Measurements from ENCODE around the gene ETF1. TPM values are rescaled to one million over a fixed set of nuclear protein-coding genes. Genes with fewer than 3 reads are reported as not detected.

ETF1 gene
- total RNA-seq = 10 to 100 TPM; 39.8 to 66.6 (median 54.1) TPM

DNA sequence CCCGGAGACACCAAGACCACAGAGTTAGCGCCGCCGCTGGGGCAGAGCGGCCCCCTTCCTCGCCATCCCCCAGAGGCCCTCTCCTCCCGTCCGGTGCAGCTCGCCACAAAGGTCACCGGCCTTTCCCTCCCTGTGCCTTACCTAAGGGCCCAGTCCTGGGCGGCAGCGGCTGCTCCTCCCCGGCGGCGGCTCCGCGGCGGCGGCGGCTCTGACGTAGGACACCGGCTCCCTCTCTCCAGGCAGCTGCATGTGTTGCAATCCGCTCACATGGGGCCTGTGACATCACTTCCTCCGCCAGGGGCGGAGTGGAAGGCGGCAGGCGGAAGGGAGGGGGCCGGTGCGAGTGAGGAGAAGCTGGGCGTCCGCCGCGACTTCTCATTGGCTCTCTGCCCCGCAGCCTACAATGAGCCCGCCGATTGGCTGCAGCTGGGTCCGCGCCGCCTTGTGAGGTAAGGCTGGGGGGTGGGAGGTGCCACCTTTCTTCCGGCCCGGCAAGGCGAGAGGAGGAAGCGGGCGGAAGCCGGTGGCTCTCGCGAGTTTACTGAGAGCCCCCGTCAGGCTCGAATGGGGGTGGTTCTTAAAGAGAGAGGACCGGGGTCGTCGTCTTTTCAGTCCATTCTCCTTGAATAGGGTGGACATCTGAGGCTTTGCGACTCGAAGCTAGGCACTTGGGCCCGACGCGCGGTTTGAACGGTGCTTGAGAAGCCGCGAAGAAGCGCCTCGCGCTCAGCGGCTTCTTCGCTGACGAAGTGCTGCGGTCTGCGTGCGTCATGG lies at the start of gene ETF1:
ETF1 (minus strand) TSS at position 281 of the 774 bp plus-strand sequence. CDS start 318 bp downstream, outside the sequence.
- peak; percentile 100 for DNase-seq
- intact Hi-C loops (cut with DNase I; ENCODE audit: low total_unique reads) (loop anchor here (5.0 kb wide), 1 partner anchor 81 kb away; no protein-coding TSS in a partner anchor), in situ Hi-C loops (cut with MboI; ENCODE audit: low pct_ligation_motif_present in 1 of 4, low pct_unique_long_range_greater_than_20kb in 1 of 4, low sequenced_read_pairs in 3 of 4) (loop anchor here in 1 of 4 donors (25.0 kb wide), 1 partner anchor 356 kb away; the partner anchor contains the start of genes BRD8 and KIF20A)
- 0 to 1% methylated on average over 18 to 27 of the region's 70 CpGs for WGBS, 2 donors (ENCODE audit: low coverage in 1 of 2)
- no peaks in the 10 kb centered on the region for H3K36me3 ChIP-seq
- H3K4me3 ChIP-seq = peak within 1 kb of the TSS; percentile 84 to 90 (median 87)
- H3K4me1 ChIP-seq = peaks cover 28 to 76% (median 46%) of the 10 kb centered on the region in 4 donors
- TF ChIP-seq POLR2A (IDR thresholded peaks at IDR 0.05) (peak; percentile 99), POLR2AphosphoS5 (IDR thresholded peaks at IDR 0.05) (peak; percentile 100), EP300 (IDR thresholded peaks at IDR 0.05; ENCODE audit: low read depth) (peak; percentile 57)
- TF ChIP-seq, protein P1, sequence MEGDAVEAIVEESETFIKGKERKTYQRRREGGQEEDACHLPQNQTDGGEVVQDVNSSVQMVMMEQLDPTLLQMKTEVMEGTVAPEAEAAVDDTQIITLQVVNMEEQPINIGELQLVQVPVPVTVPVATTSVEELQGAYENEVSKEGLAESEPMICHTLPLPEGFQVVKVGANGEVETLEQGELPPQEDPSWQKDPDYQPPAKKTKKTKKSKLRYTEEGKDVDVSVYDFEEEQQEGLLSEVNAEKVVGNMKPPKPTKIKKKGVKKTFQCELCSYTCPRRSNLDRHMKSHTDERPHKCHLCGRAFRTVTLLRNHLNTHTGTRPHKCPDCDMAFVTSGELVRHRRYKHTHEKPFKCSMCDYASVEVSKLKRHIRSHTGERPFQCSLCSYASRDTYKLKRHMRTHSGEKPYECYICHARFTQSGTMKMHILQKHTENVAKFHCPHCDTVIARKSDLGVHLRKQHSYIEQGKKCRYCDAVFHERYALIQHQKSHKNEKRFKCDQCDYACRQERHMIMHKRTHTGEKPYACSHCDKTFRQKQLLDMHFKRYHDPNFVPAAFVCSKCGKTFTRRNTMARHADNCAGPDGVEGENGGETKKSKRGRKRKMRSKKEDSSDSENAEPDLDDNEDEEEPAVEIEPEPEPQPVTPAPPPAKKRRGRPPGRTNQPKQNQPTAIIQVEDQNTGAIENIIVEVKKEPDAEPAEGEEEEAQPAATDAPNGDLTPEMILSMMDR (IDR thresholded peaks at IDR 0.05) = peak in 1 of 5 experiments; percentile 31
- no peaks in the 10 kb centered on the region for H3K27me3 ChIP-seq
- peak within 1 kb of the TSS; percentile 96 to 99 (median 98) for H3K27ac ChIP-seq
- no peaks in the 10 kb centered on the region for H3K9me3 ChIP-seq

DNA sequence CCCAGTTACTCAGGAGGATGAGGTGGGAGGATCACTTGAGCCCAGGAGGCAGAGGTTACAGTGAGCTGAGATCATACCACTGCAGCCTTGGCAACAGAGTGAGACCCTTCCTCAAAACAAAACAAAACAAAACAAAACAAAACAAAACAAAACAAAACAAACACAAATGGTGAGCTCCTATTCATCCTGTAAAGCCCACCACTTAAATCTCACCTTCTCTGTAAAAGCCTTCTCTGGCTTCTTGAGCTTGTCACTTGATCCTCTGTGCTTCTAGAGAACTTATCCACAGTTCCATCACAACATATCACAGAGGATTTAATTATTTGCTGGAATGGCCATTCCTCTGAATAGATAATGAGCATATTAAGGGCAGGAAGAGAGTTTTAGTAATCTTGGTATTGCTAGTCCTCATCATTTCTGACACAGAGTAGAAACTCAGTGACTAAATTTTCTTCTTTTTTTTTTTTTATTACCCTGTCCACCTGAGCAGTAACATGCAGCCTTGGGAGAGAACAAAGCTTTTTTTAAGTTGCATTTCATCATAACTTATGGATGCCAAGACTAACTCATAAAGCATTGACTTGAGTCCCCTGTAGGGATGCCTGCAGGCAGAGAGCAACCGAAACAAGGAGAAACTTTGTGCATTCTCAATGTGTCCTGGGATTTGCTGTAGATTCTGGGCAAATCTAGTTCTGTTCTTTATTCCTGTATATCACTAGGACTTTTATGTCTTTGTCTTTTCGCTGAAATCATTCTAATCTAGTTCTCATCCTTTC lies 45.2 kb upstream of the ETF1 start:
- WGBS, 2 donors (ENCODE audit: low coverage in 1 of 2) = 70 to 78% methylated on average over 2 of the region's 2 CpGs
- no peak overlapping the region for H3K4me3 ChIP-seq
- no peak overlapping the region for H3K27ac ChIP-seq
- DNase-seq = no peak
- TF ChIP-seq, protein P1 (IDR thresholded peaks at IDR 0.05) = no peak
- TF ChIP-seq POLR2A (IDR thresholded peaks at IDR 0.05) = no peak
- no peak for TF ChIP-seq POLR2AphosphoS5 (IDR thresholded peaks at IDR 0.05)
- no peak for TF ChIP-seq EP300 (IDR thresholded peaks at IDR 0.05; ENCODE audit: low read depth)
- in situ Hi-C loops (cut with MboI; ENCODE audit: low pct_ligation_motif_present in 1 of 4, low pct_unique_long_range_greater_than_20kb in 1 of 4, low sequenced_read_pairs in 3 of 4) (loop anchor here in 1 of 4 donors (25.0 kb wide), 1 partner anchor 674 kb away; no protein-coding TSS in a partner anchor), intact Hi-C loops (cut with DNase I; ENCODE audit: low total_unique reads) (loop anchor here (10.0 kb wide), 1 partner anchor 667 kb away; no protein-coding TSS in a partner anchor)
- no peaks in the 10 kb centered on the region for H3K27me3 ChIP-seq
- no peaks in the 10 kb centered on the region for H3K9me3 ChIP-seq
- H3K36me3 ChIP-seq = no peaks in the 10 kb centered on the region
- peaks cover 0 to 15% (median 4%) of the 10 kb centered on the region in 4 donors for H3K4me1 ChIP-seq

DNA sequence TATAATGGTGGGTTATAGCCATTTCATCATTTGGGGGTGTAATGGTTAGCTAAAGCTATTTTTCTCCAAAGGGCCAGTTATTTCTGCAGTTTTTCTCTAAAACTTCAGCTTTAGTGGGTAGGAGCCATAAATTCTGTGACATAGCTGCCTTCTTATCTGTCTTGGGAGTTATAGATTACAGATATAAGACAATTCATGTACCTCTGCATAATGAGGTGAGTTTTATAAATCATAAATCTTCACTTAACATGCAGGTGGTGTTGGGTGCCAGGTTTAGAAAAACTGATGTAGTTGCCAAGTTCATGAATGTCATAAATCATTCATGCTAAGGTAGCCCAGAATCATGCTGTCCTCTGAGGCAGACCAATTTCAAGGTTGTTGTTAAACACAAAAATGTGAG lies 42.1 kb upstream of the ETF1 start:
- Histone ChIP-seq H3K27me3 (no peaks in the 10 kb centered on the region), H3K9me3 (no peaks in the 10 kb centered on the region), H3K4me3 (no peak overlapping the region), H3K36me3 (no peaks in the 10 kb centered on the region), H3K27ac (no peak overlapping the region), H3K4me1 (peaks cover 0 to 15% (median 4%) of the 10 kb centered on the region in 4 donors)
- no peak for DNase-seq
- TF ChIP-seq POLR2AphosphoS5 (IDR thresholded peaks at IDR 0.05) (no peak), POLR2A (IDR thresholded peaks at IDR 0.05) (no peak), EP300 (IDR thresholded peaks at IDR 0.05; ENCODE audit: low read depth) (no peak)
- TF ChIP-seq, protein P1 (IDR thresholded peaks at IDR 0.05) = no peak
- in situ Hi-C loops (cut with MboI; ENCODE audit: low pct_ligation_motif_present in 1 of 4, low pct_unique_long_range_greater_than_20kb in 1 of 4, low sequenced_read_pairs in 3 of 4) = loop anchor here in 1 of 4 donors (25.0 kb wide), 1 partner anchor 677 kb away; no protein-coding TSS in a partner anchor
- intact Hi-C loops (cut with DNase I; ENCODE audit: low total_unique reads) = loop anchor here (10.0 kb wide), 1 partner anchor 670 kb away; no protein-coding TSS in a partner anchor
